ENCODE measurements around the gene TENT5A.

DNA sequence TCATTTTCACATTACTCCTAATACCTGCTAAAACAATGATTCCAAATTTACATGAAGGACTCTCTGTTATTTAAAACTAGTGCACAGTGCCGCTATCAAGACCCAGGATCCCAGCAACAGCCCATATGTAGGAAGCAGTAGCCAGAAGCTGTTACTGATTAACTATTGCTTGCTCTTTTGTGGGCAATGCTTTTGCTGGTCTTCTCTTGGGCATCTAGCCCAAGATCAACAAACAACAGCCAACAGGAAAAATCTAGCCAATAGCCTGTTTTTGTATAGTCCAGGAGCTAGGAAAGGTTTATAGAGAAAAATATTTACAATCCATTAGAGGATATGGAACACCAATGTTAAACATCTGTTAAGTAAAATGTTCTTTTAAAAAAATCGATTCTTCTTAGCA is 22.1 kb upstream of the TENT5A start:
- TF ChIP-seq GATA3 (IDR thresholded peaks at IDR 0.05; ENCODE audit: low read depth, low read length) (no peak), GATA2 (IDR thresholded peaks at IDR 0.05; ENCODE audit: low read depth, low read length) (no peak)
